H1 (cell line): ENCODE results near the gene PDE1C. TPM values are rescaled to one million over a fixed set of nuclear protein-coding genes. Genes with fewer than 3 reads are reported as not detected.

ENCODE experiments used
- CTCF ChIA-PET: fragments of 300-600 bp; sonication (Branson Sonifier 250); formaldehyde crosslinking; loops from one replicate; lab custom pipeline; 2021; ENCODE audit not compliant: partially characterized antibody; lab: Charles Lee
- POLR2A ChIA-PET: fragments of 300-600 bp; sonication (Branson Sonifier 250); formaldehyde crosslinking; loops from one replicate; lab custom pipeline; 2021; ENCODE audit warnings: inconsistent platforms; ENCODE audit not compliant: partially characterized antibody; lab: Charles Lee
- DNase-seq, 2 experiments: peaks; one replicate each; pipeline versions ENCODE4 v3.0.0 to v3.0.0-alpha.2; 2010 to 2022; ENCODE audit warnings: low spot score in 2 of 2, low read depth in 1 of 2, mixed read lengths in 1 of 2
- FAIRE-seq: peaks from 2 replicates; lab custom pipeline; 2011; peaks lifted over from hg19 to GRCh38; lab: Jason Lieb, UNC
- H2AFZ ChIP-seq: 2 replicates; pipeline ENCODE4 v1.8.1; 2012; ENCODE audit warnings: low read length, inconsistent platforms
- H2AK5ac ChIP-seq: 2 replicates; pipeline ENCODE4 v1.6.1; 2013; ENCODE audit warnings: low read depth, low read length
- H2BK120ac ChIP-seq: replicated peaks from 2 replicates; pipeline ENCODE3; 2013; ENCODE audit warnings: low read depth, low read length, inconsistent platforms
- H2BK12ac ChIP-seq: 2 replicates; pipeline ENCODE4 v1.6.1; 2013; ENCODE audit warnings: low read depth, low read length
- H2BK15ac ChIP-seq: 2 replicates; pipeline ENCODE4 v1.6.1; 2013; ENCODE audit warnings: low read length
- H2BK20ac ChIP-seq: 2 replicates; pipeline ENCODE4 v1.6.1; 2013; ENCODE audit warnings: low read length
- H2BK5ac ChIP-seq: 2 replicates; pipeline ENCODE4 v1.6.1; 2013; ENCODE audit warnings: low read depth, low read length
- H3K14ac ChIP-seq: 2 replicates; pipeline ENCODE4 v1.6.1; 2013; ENCODE audit warnings: inconsistent platforms; ENCODE audit not compliant: insufficient read length
- H3K18ac ChIP-seq: 2 replicates; pipeline ENCODE4 v1.6.1; 2013; ENCODE audit warnings: low read length; ENCODE audit errors: extremely low read depth
- H3K23ac ChIP-seq: 2 replicates; pipeline ENCODE4 v1.6.1; 2013; ENCODE audit warnings: inconsistent platforms; ENCODE audit not compliant: insufficient read length
- H3K23me2 ChIP-seq: 2 replicates; pipeline ENCODE4 v1.6.1; 2013; ENCODE audit warnings: low read depth, low read length
- H3K27ac ChIP-seq: 2 replicates; pipeline ENCODE4 v1.6.1; 2011; ENCODE audit warnings: low read depth, low read length, inconsistent platforms
- H3K27me3 ChIP-seq, 4 experiments: replicated peaks in 1 of 4; 1 replicate in 1 of 4; 2 replicates in 3 of 4; pipeline versions ENCODE4 v1.6.1 to v1.8.1; 2011 to 2013; ENCODE audit warnings: low read length in 3 of 4, mild to moderate bottlenecking in 3 of 4, inconsistent platforms in 2 of 4, mixed read lengths in 2 of 4, moderate library complexity in 1 of 4; ENCODE audit not compliant: control insufficient read depth in 3 of 4, insufficient read depth in 3 of 4; ENCODE audit errors: extremely low read depth in 1 of 4
- H3K36me3 ChIP-seq, 4 experiments: 2 replicates each; pipeline versions ENCODE4 v1.6.1 to v1.8.1; 2011 to 2013; ENCODE audit warnings: mild to moderate bottlenecking in 4 of 4, low read length in 3 of 4, moderate library complexity in 2 of 4, control low read depth in 1 of 4, inconsistent platforms in 1 of 4; ENCODE audit not compliant: insufficient read depth in 4 of 4, control insufficient read depth in 2 of 4
- H3K4ac ChIP-seq: replicated peaks from 2 replicates; pipeline ENCODE3; 2013; ENCODE audit warnings: low read length, low read depth, mixed read lengths, inconsistent platforms; ENCODE audit not compliant: insufficient read length
- H3K4me1 ChIP-seq, 4 experiments: replicated peaks in 1 of 4; 1 replicate in 1 of 4; 2 replicates in 3 of 4; pipeline versions ENCODE4 v1.6.1 to v1.8.1; 2011 to 2013; ENCODE audit warnings: low read length in 3 of 4, inconsistent platforms in 2 of 4, mixed read lengths in 1 of 4; ENCODE audit not compliant: insufficient read depth in 4 of 4, control insufficient read depth in 3 of 4
- H3K4me2 ChIP-seq, 2 experiments: 2 replicates each; pipeline versions ENCODE4 v1.6.1 to v1.8.1; 2011 to 2013; ENCODE audit warnings: low read depth in 2 of 2, low read length in 2 of 2, control low read depth in 1 of 2, inconsistent platforms in 1 of 2, mild to moderate bottlenecking in 1 of 2; ENCODE audit not compliant: insufficient read depth in 1 of 2
- H3K4me3 ChIP-seq, 4 experiments: fragments of 200-600, 300-600 bp in 1 of 4; sonication (generic), shearing (Covaris generic), sonication (Bioruptor Twin) in 1 of 4; 2 replicates each; pipeline versions ENCODE4 v1.5.1 to v1.8.1; 2011 to 2016; ENCODE audit warnings: low read length in 4 of 4, low read depth in 3 of 4, control low read depth in 2 of 4, inconsistent platforms in 2 of 4, mild to moderate bottlenecking in 2 of 4, mixed read lengths in 1 of 4, moderate library complexity in 1 of 4; ENCODE audit not compliant: insufficient read depth in 2 of 4; ENCODE audit errors: extremely low read depth in 1 of 4
- H3K56ac ChIP-seq: replicated peaks from 2 replicates; pipeline ENCODE3; 2013; ENCODE audit warnings: low read depth, mild to moderate bottlenecking, mixed read lengths, low read length, inconsistent platforms; ENCODE audit not compliant: insufficient read length
- H3K79me1 ChIP-seq: 2 replicates; pipeline ENCODE4 v1.6.1; 2013; ENCODE audit warnings: low read depth, low read length, control low read depth
- H3K79me2 ChIP-seq, 2 experiments: 2 replicates each; pipeline versions ENCODE4 v1.6.1 to v1.8.1; 2012 to 2013; ENCODE audit warnings: low read length in 2 of 2, mild to moderate bottlenecking in 2 of 2, inconsistent platforms in 1 of 2; ENCODE audit not compliant: insufficient read depth in 2 of 2, control insufficient read depth in 1 of 2
- H3K9ac ChIP-seq, 4 experiments: replicated peaks in 1 of 4; 1 replicate in 1 of 4; 2 replicates in 3 of 4; pipeline versions ENCODE4 v1.6.1 to v1.8.1; 2011 to 2013; ENCODE audit warnings: low read depth in 3 of 4, low read length in 3 of 4, control low read depth in 2 of 4, mild to moderate bottlenecking in 2 of 4, moderate library complexity in 2 of 4, inconsistent platforms in 1 of 4; ENCODE audit errors: extremely low read depth in 1 of 4
- H3K9me3 ChIP-seq, 2 experiments: 2 replicates each; pipeline versions ENCODE4 v1.6.1 to v1.8.1; 2012 to 2013; ENCODE audit warnings: mild to moderate bottlenecking in 2 of 2, moderate library complexity in 2 of 2, control low read depth in 1 of 2, inconsistent platforms in 1 of 2, low read depth in 1 of 2, low read length in 1 of 2, mixed read lengths in 1 of 2; ENCODE audit not compliant: insufficient read depth in 2 of 2
- H4K20me1 ChIP-seq, 2 experiments: replicated peaks in 1 of 2; 2 replicates each; pipeline versions ENCODE3 to v1.8.1; 2011 to 2013; ENCODE audit warnings: inconsistent platforms in 2 of 2, low read length in 2 of 2, mild to moderate bottlenecking in 1 of 2; ENCODE audit not compliant: insufficient read depth in 2 of 2, control insufficient read depth in 1 of 2
- H4K5ac ChIP-seq: 2 replicates; pipeline ENCODE4 v1.6.1; 2013; ENCODE audit warnings: low read length, low read depth, mixed read lengths, inconsistent platforms; ENCODE audit not compliant: insufficient read length
- H4K8ac ChIP-seq: 2 replicates; pipeline ENCODE4 v1.8.0; 2013; ENCODE audit warnings: mild to moderate bottlenecking, moderate library complexity, low read length, inconsistent platforms; ENCODE audit not compliant: insufficient read depth; ENCODE audit errors: extremely low read depth
- H4K91ac ChIP-seq: replicated peaks from 2 replicates; pipeline ENCODE3; 2013; ENCODE audit warnings: low read length, mixed read lengths, inconsistent platforms; ENCODE audit not compliant: insufficient read length
- BRCA1 ChIP-seq: IDR thresholded peaks from 2 replicates; pipeline ENCODE4 v1.6.1; 2012; ENCODE audit warnings: low read depth, low read length, improper control_type of control experiment
- CBX8 ChIP-seq: fragments of 300-800, 300-1000 bp; sonication (generic); IDR thresholded peaks from 2 replicates; pipeline ENCODE4 v1.7.1; 2016; ENCODE audit warnings: low read depth, low read length, borderline replicate concordance
- CREB1 ChIP-seq: IDR thresholded peaks from 2 replicates; pipeline ENCODE4 v1.6.1; 2012; ENCODE audit warnings: inconsistent platforms
- CTCF ChIP-seq, 3 experiments: IDR thresholded peaks; 1 replicate in 2 of 3; 2 replicates in 1 of 3; pipeline versions ENCODE4 v1.5.1 to v1.6.1; 2011; ENCODE audit warnings: low read length in 3 of 3, mild to moderate bottlenecking in 3 of 3, inconsistent platforms in 2 of 3, low read depth in 1 of 3, moderate library complexity in 1 of 3; ENCODE audit not compliant: insufficient read depth in 1 of 3; ENCODE audit errors: control extremely low read depth in 1 of 3
- EGR1 ChIP-seq: IDR thresholded peaks from 2 replicates; pipeline ENCODE4 v1.6.1; 2011; ENCODE audit warnings: low read depth, low read length, borderline replicate concordance
- MAX ChIP-seq: IDR thresholded peaks from 2 replicates; pipeline ENCODE4 v1.6.1; 2012; ENCODE audit warnings: inconsistent platforms
- PHF8 ChIP-seq: fragments of 200-600 bp; sonication (generic); conservative IDR thresholded peaks from 2 replicates; pipeline ENCODE4 v1.7.1; 2012; ENCODE audit warnings: low read depth, mild to moderate bottlenecking, inconsistent platforms, low read length, moderate library complexity
- POLR2A ChIP-seq, 2 experiments: IDR thresholded peaks; 1 replicate in 1 of 2; 2 replicates in 1 of 2; pipeline ENCODE4 v1.6.1; 2011; ENCODE audit warnings: low read depth in 2 of 2, low read length in 2 of 2, mild to moderate bottlenecking in 2 of 2; ENCODE audit errors: control extremely low read depth in 1 of 2
- RNF2 ChIP-seq: fragments of 200-900, 300-1000 bp; sonication (generic); IDR thresholded peaks from 2 replicates; pipeline ENCODE4 v1.7.1; 2016; ENCODE audit warnings: borderline replicate concordance, low read depth, mild to moderate bottlenecking, antibody characterized with exemption, low read length; ENCODE audit not compliant: poor library complexity, severe bottlenecking; ENCODE audit errors: missing control alignments
- TEAD4 ChIP-seq: IDR thresholded peaks from 2 replicates; pipeline ENCODE4 v1.6.1; 2012; ENCODE audit warnings: low read depth, low read length, inconsistent platforms, mixed read lengths
- WGBS, 2 experiments: shearing (Covaris generic) in 1 of 2; methylation state at CpG; one replicate each; pipeline versions ENCODE4 v1.1.6 to v1.1.7; 2013 to 2015; ENCODE audit warnings: low lambda C conversion rate in 2 of 2, mixed read lengths in 2 of 2, inconsistent platforms in 1 of 2, low coverage in 1 of 2, missing lambda C conversion rate in 1 of 2; ENCODE audit not compliant: insufficient replicate concordance in 2 of 2, insufficient coverage in 1 of 2, insufficient read length in 1 of 2; ENCODE audit errors: extremely low coverage in 1 of 2, missing lambda C conversion rate in 1 of 2; 5-methylcytosine and 5-hydroxymethylcytosine counted together
- polyA plus RNA-seq, 7 experiments: library from polyadenylated mRNA; depleted of rRNA in 3 of 7; stranded (reverse) in 5 of 7; unstranded in 2 of 7; fragments of >200 nt in 5 of 7; fragments of 200-250 nt in 2 of 7; gene quantifications; 1 replicate in 5 of 7; 2 replicates in 1 of 7; 4 replicates in 1 of 7; pipeline versions ENCODE4 v1.2.1 to v1.2.3, GENCODE V29; 2011 to 2013; ENCODE audit warnings: missing spikeins in 2 of 7, mixed read lengths in 2 of 7
- total RNA-seq: library from RNA; stranded (reverse); fragmentation: NEBNext Ultra II Directional; extraction: Animal tissue kit (Norgen Biotek cat#: 25700); gene quantifications from 2 replicates; pipeline ENCODE4 v1.2.1, GENCODE V29; 2021
- TF ChIP-seq, protein P1 (sequence below): IDR thresholded peaks from 2 replicates; pipeline ENCODE4 v1.6.1; 2011; ENCODE audit warnings: low read length, improper control_type of control experiment

Gene PDE1C
- total and polyA plus RNA-seq, 2 of the 8 experiments (the other 6 are each of a cell fraction or from before 2014, with no cell fraction given) = 0.11 to 1.1 TPM

- H3K18ac ChIP-seq = no peak overlapping the region
- H2BK15ac ChIP-seq = no peak overlapping the region
- H3K9ac ChIP-seq = no peak overlapping the region
- no peaks in the 10 kb centered on the region for H3K79me1 ChIP-seq
- no peaks in the 10 kb centered on the region for H3K4me1 ChIP-seq
- no peak overlapping the region for H2BK120ac ChIP-seq
- H3K4ac ChIP-seq = no peak overlapping the region
- H4K5ac ChIP-seq = no peak overlapping the region
- no peak overlapping the region for H3K4me2 ChIP-seq
- no peak overlapping the region for H3K4me3 ChIP-seq
- FAIRE-seq (no peak), DNase-seq (no peak)
- H3K23me2 ChIP-seq = peaks cover 2% of the 10 kb centered on the region; the same call in 1 of the 2 replicates
- ChIA-PET POLR2A (no interaction called here), CTCF (interaction anchor here (1.2 kb wide), 1 partner anchor 77 kb away, joined by 3 read pairs; no protein-coding TSS in a partner anchor)
- no peak overlapping the region for H3K23ac ChIP-seq
- no peaks in the 10 kb centered on the region for H4K20me1 ChIP-seq
- H4K8ac ChIP-seq = no peak overlapping the region
- no peak overlapping the region for H3K27ac ChIP-seq
- H2AFZ ChIP-seq = no peak overlapping the region
- H2BK5ac ChIP-seq = no peak overlapping the region
- no peak overlapping the region for H3K56ac ChIP-seq
- WGBS, 2 experiments = 85% methylated on average over 3 of the region's 3 CpGs; no CpG with 5 or more reads in 1 of the 2 experiments
- no peak overlapping the region for H4K91ac ChIP-seq
- no peaks in the 10 kb centered on the region for H3K9me3 ChIP-seq
- H3K27me3 ChIP-seq = no peaks in the 10 kb centered on the region
- no peaks in the 10 kb centered on the region for H3K36me3 ChIP-seq
- no peaks in the 10 kb centered on the region for H3K79me2 ChIP-seq
- H2AK5ac ChIP-seq = no peak overlapping the region
- H2BK20ac ChIP-seq = no peak overlapping the region
- H2BK12ac ChIP-seq = no peak overlapping the region
- H3K14ac ChIP-seq = no peak overlapping the region
- no peak for TF ChIP-seq CTCF (IDR thresholded peaks at IDR 0.05; ENCODE audit: control extremely low read depth in 1 of 3, insufficient read depth in 1 of 3, low read depth in 1 of 3, low read length in 3 of 3)
- TF ChIP-seq, protein P1, sequence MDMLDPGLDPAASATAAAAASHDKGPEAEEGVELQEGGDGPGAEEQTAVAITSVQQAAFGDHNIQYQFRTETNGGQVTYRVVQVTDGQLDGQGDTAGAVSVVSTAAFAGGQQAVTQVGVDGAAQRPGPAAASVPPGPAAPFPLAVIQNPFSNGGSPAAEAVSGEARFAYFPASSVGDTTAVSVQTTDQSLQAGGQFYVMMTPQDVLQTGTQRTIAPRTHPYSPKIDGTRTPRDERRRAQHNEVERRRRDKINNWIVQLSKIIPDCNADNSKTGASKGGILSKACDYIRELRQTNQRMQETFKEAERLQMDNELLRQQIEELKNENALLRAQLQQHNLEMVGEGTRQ = no peak
- no peak for TF ChIP-seq MAX
- no peak for TF ChIP-seq CBX8
- no peak for TF ChIP-seq POLR2A (IDR thresholded peaks at IDR 0.05; ENCODE audit: control extremely low read depth in 1 of 2, low read depth in 2 of 2, low read length in 2 of 2)
- no peak for TF ChIP-seq PHF8
- TF ChIP-seq TEAD4 = no peak
- TF ChIP-seq RNF2 = no peak
- TF ChIP-seq BRCA1 = no peak
- TF ChIP-seq EGR1 = no peak
- no peak for TF ChIP-seq CREB1
These were observed 179.4 kb downstream of the PDE1C start for GRCh38 chr7:31890766-31891165.
